Peyer's patch (tissue), 4 donors: Measurements from ENCODE around the gene HEXIM1. TPM values are rescaled to one million over a fixed set of nuclear protein-coding genes. Genes with fewer than 3 reads are reported as not detected.

Experiments used
- DNase-seq, 3 donors: peaks; one replicate each; pipeline ENCODE4 v3.0.0-alpha.2; 2017 to 2019
- H3K27ac ChIP-seq, 4 donors: fragments of 200-600 bp; sonication (generic); one replicate each; pipeline ENCODE4 v1.5.1; 2016 to 2019
- H3K27me3 ChIP-seq, 2 donors: fragments of 200-600 bp; sonication (generic); one replicate each; pipeline ENCODE4 v1.5.1; 2019
- H3K36me3 ChIP-seq, 3 donors: fragments of 200-600 bp; sonication (generic); one replicate each; pipeline ENCODE4 v1.5.1; 2016 to 2019
- H3K4me1 ChIP-seq, 4 donors: fragments of 200-600 bp; sonication (generic); one replicate each; pipeline ENCODE4 v1.5.1; 2016 to 2019
- H3K4me3 ChIP-seq, 4 donors: fragments of 200-600 bp; sonication (generic); 1 replicate in 3 of 4; 2 replicates in 1 of 4; pipeline ENCODE4 v1.5.1; 2016 to 2019; ENCODE audit warnings: mild to moderate bottlenecking in 1 of 4
- H3K9me3 ChIP-seq, 4 donors: fragments of 200-600 bp; sonication (generic); one replicate each; pipeline ENCODE4 v1.5.1; 2016 to 2019; ENCODE audit warnings: mild to moderate bottlenecking in 1 of 4
- POLR2A ChIP-seq, 2 donors: fragments of 450-650 bp; IDR thresholded peaks; one replicate each; pipeline ENCODE4 v1.5.1; 2017; ENCODE audit warnings: antibody characterized with exemption in 2 of 2, mild to moderate bottlenecking in 2 of 2, moderate library complexity in 2 of 2
- total RNA-seq, 4 donors: library from RNA; depleted of rRNA; stranded (reverse); fragments of >200 nt; gene quantifications; one replicate each; pipeline ENCODE4 v1.1.0, GENCODE V29; 2016
- TF ChIP-seq, protein P1 (sequence below), 6 experiments: fragments of 450-650 bp in 4 of 6; fragments of 200-600 bp in 2 of 6; sonication (generic) in 1 of 6; IDR thresholded peaks; one replicate each; pipeline ENCODE4 v1.5.1; 2017 to 2019; ENCODE audit warnings: antibody characterized with exemption in 6 of 6, mild to moderate bottlenecking in 3 of 6, moderate library complexity in 1 of 6

HEXIM1 gene
- total RNA-seq, 4 donors from 2014 or later, result 24.3 to 41.8 (median 31.7) TPM

DNA sequence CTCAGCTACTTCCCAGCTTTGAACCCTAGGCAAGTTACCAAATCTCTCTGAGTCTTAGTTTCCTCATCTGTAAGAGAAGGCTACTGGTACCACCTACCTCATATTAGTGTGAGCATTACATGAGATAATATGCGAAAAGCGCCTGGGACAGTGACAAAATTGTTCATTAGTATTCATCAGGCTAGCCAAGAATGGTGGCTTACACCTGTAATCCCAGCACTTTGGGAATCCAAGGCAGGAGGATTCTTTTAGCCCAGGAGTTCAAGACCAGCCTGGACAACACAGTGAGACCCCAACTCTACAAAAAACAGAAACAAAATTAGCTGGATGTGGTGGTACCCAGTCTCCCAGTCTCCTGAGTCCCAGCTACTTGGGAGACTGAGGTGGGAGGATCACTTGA is 19.3 kb upstream of the HEXIM1 start:
- peak overlapping the region in 1 of 4 donors; percentile 67 for H3K27ac ChIP-seq
- no peaks in the 10 kb centered on the region for H3K27me3 ChIP-seq

DNA sequence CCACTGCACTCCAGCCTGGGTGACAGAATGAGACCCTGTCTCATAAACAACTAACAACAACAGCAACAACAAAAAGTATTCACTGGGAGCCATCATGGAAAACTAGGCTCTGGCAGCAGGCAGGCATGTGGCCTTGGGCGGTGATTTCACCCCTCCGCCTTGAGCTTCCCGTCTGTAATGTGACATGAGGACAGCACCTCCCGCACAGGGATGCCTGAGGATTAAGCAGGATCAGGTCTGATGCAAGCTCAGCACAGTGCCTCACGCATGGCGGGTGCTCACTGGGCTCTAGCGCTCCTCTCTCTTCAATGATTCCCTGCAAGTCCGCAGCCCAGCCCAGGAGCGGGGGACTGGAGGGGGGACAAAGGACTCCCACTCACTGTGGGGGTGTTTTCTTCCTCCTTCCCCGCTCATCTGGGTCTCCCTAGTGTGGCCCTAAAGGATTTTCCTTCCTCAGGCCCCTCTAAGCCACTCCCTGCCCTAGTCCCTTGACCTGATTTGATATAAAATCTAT is 18.8 kb upstream of the HEXIM1 start:
- Histone ChIP-seq H3K27me3 (no peaks in the 10 kb centered on the region), H3K9me3 (no peaks in the 10 kb centered on the region), H3K4me3 (no peak overlapping the region), H3K27ac (peak overlapping the region in 1 of 4 donors; percentile 67), H3K4me1 (peaks cover 5 to 48% (median 7%) of the 10 kb centered on the region in 4 donors), H3K36me3 (no peaks in the 10 kb centered on the region)
- DNase-seq, result no peak
- TF ChIP-seq, protein P1, sequence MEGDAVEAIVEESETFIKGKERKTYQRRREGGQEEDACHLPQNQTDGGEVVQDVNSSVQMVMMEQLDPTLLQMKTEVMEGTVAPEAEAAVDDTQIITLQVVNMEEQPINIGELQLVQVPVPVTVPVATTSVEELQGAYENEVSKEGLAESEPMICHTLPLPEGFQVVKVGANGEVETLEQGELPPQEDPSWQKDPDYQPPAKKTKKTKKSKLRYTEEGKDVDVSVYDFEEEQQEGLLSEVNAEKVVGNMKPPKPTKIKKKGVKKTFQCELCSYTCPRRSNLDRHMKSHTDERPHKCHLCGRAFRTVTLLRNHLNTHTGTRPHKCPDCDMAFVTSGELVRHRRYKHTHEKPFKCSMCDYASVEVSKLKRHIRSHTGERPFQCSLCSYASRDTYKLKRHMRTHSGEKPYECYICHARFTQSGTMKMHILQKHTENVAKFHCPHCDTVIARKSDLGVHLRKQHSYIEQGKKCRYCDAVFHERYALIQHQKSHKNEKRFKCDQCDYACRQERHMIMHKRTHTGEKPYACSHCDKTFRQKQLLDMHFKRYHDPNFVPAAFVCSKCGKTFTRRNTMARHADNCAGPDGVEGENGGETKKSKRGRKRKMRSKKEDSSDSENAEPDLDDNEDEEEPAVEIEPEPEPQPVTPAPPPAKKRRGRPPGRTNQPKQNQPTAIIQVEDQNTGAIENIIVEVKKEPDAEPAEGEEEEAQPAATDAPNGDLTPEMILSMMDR (IDR thresholded peaks at IDR 0.05), result no peak
- no peak for TF ChIP-seq POLR2A (IDR thresholded peaks at IDR 0.05)

More for the DNA sequence above, 19.3 kb upstream of the HEXIM1 start:
- TF ChIP-seq, protein P1 (IDR thresholded peaks at IDR 0.05), result no peak
- TF ChIP-seq POLR2A (IDR thresholded peaks at IDR 0.05), result no peak
- no peak for DNase-seq
- H3K4me3 ChIP-seq, result no peak overlapping the region
- H3K4me1 ChIP-seq, result peaks cover 7 to 53% (median 9%) of the 10 kb centered on the region in 4 donors
- no peaks in the 10 kb centered on the region for H3K36me3 ChIP-seq
- H3K9me3 ChIP-seq, result no peaks in the 10 kb centered on the region

DNA sequence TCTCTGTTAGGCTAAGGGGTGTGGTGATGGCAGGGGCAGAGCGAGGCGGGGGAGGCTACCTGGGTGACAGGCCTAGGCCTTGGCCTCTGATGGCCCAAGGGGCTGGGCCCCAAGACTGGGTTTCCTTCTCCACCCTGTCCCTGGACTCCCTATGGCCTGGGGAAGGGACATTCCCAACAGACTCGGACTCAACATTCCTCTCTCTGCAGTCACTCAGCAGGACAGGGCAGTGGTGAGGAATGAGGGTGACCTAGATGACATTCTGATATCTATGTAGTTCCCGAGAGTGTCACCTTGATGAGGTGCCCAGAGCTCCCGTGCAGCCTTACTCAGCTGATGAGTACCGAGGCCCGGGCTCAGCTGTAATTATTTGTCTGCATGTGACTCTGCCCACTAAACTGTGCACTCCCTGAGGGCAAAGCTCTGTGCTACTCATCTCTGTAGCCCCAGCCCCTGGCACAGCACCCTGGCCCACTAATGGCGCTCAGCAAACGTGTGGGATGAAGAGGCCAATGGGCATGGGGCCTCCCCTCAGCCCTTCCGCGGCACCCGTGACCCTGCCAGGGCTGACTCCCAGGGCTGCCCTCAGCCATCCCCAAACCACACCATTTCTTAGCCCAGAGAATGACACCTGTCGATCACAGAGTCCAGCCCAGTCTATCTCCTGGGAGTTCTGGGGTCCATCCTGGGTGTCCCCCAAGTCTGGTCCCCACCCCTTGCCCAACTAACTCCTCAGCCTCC is 18.2 kb upstream of the HEXIM1 start:
- no peaks in the 10 kb centered on the region for H3K36me3 ChIP-seq
- no peaks in the 10 kb centered on the region for H3K9me3 ChIP-seq
- peak in 1 of 3 donors; percentile 64 for DNase-seq
- H3K4me3 ChIP-seq, result no peak overlapping the region
- H3K27ac ChIP-seq, result peak overlapping the region in 2 of 4 donors; percentile 18 to 67
- H3K27me3 ChIP-seq, result no peaks in the 10 kb centered on the region
- peaks cover 5 to 46% (median 7%) of the 10 kb centered on the region in 4 donors for H3K4me1 ChIP-seq
- TF ChIP-seq, protein P1 (IDR thresholded peaks at IDR 0.05), result no peak
- TF ChIP-seq POLR2A (IDR thresholded peaks at IDR 0.05), result no peak

DNA sequence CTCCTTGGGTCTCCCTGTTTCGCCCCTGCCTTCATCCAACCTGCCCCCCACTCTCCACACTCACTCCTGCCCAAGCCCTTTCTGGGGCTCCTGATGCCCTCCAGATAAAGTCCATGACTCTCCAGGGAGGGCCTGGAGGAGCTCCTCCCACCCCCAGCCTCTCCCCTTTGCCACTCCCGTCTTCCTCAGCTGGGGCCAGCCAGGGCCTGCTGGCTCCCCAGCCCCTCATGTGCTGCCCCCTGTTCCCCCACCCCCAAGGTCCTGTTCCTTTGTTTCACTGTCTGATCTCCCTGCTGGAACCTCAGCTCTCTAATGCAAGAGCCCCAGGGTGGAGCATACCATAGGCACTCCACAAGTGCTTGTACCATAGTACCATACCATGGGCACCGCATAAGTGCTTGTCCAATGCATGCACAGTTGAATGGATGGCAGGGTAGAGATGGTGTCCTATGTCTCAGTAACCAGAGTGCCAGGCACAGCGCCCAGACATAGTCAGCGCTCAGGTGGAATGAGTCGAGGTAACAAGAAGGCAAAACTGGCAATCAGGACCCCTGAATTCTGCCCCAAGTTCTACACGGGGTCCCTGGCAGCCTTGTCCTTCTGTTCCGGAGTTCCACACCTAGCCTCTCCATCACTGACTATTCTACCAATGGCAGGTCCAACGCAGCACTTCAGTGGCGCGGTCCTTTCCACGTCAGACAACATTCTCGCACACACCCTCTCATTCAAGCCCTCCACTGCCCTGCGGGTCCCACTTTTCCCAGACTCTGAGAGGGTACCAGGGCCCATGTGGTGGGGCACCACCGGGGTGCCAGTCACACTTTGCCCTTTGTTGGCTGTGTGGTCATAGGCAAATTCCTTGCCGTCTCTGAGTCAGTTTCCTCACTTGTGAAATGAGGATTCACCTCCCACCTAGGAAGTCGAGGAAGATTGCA is 17.3 kb upstream of the HEXIM1 start:
- Histone ChIP-seq H3K27ac (peak overlapping the region in 1 of 4 donors; percentile 67), H3K27me3 (no peaks in the 10 kb centered on the region), H3K4me1 (peaks cover 5 to 47% (median 8%) of the 10 kb centered on the region in 4 donors), H3K36me3 (no peaks in the 10 kb centered on the region), H3K9me3 (no peaks in the 10 kb centered on the region), H3K4me3 (peak overlapping the region; percentile 59 to 91 (median 76))
- no peak for TF ChIP-seq POLR2A (IDR thresholded peaks at IDR 0.05)
- TF ChIP-seq, protein P1 (IDR thresholded peaks at IDR 0.05), result no peak
- DNase-seq, result no peak

DNA sequence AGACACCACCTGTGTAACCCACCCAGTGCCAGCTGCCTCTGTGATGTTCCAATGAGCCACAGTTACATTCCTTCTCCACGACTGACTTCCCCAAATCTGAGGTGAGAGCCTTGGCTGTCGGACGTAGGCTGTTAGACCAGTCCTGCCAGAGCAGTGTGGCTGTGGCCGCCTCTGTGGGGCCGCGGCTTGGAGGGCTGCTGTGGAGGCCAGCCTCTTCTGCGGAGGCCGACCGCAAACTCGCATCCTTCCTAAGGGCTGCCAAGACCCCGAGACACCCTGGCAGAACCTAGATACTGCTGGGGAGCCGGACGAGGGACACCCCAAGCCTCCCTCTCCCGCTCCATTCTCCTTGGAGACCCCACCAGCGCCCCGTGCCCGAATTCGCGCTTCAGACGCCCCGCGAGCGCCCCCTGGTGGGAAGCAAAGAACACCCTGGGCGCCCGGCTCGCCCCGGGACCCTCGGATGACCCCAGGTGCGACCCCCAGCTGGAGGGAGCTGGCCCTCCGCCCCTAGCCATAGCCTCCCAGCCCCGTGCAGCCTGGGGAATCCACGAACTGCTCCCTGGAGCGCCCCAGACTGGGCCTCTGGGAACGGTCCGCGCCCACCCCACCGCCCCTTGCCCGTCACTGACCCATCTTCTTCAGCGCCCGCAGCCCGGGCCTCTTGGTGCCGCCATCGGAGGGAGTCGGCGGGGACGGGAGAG is 16.5 kb upstream of the HEXIM1 start:
- H3K27ac ChIP-seq, result peak overlapping the region; percentile 93 to 98 (median 96)
- peak in 2 of 3 donors; percentile 67 to 70 for DNase-seq
- H3K4me1 ChIP-seq, result peaks cover 7 to 56% (median 12%) of the 10 kb centered on the region in 4 donors

More for the DNA sequence above, 16.5 kb upstream of the HEXIM1 start:
- Histone ChIP-seq H3K9me3 (no peaks in the 10 kb centered on the region), H3K4me3 (peak overlapping the region; percentile 59 to 91 (median 76)), H3K27me3 (no peaks in the 10 kb centered on the region), H3K36me3 (no peaks in the 10 kb centered on the region)
- TF ChIP-seq, protein P1 (IDR thresholded peaks at IDR 0.05), result peak; percentile 30 to 82 (median 68)
- TF ChIP-seq POLR2A (IDR thresholded peaks at IDR 0.05), result no peak
